HG03354 (cell line): ENCODE results near the gene SORCS3.

ENCODE experiments used
- ATAC-seq: cut with Tn5 transposase; IDR thresholded peaks from one replicate; pipeline ENCODE4 v1.9.1; 2021; ENCODE audit warnings: mild to moderate bottlenecking; ENCODE audit not compliant: unreplicated experiment, poor library complexity, severe bottlenecking

SORCS3 gene

GRCh38 chr10:105192861-105193260 is 551.8 kb downstream of the SORCS3 start:
- no peak for ATAC-seq

- no peak for ATAC-seq
These were observed 554.7 kb downstream of the SORCS3 start for GRCh38 chr10:105195831-105196230.

GRCh38 chr10:105197598-105198364 is 556.7 kb downstream of the SORCS3 start:
- ATAC-seq = no peak

- ATAC-seq = no peak
These were observed 565.5 kb downstream of the SORCS3 start for GRCh38 chr10:105206616-105207015.

- no peak for ATAC-seq
These were observed 566.4 kb downstream of the SORCS3 start for GRCh38 chr10:105207476-105207995.

- no peak for ATAC-seq
These were observed 569.5 kb downstream of the SORCS3 start for GRCh38 chr10:105210546-105210945.

- no peak for ATAC-seq
These were observed 596.6 kb downstream of the SORCS3 start for GRCh38 chr10:105237685-105238084.

GRCh38 chr10:105239311-105240219 is 598.5 kb downstream of the SORCS3 start:
- ATAC-seq = no peak

- no peak for ATAC-seq
These were observed 600.2 kb downstream of the SORCS3 start for GRCh38 chr10:105241254-105241653.

GRCh38 chr10:105243381-105243780 is 602.3 kb downstream of the SORCS3 start:
- ATAC-seq = no peak

- ATAC-seq = no peak
These were observed 602.7 kb downstream of the SORCS3 start for GRCh38 chr10:105243825-105244224.

GRCh38 chr10:105247831-105248499 is 606.9 kb downstream of the SORCS3 start:
- ATAC-seq = no peak

- ATAC-seq = no peak
These were observed 611.8 kb downstream of the SORCS3 start for GRCh38 chr10:105252911-105253310.

- no peak for ATAC-seq
These were observed 612.6 kb downstream of the SORCS3 start for GRCh38 chr10:105253515-105254212.

GRCh38 chr10:105258036-105258673 is 617.1 kb downstream of the SORCS3 start:
- no peak for ATAC-seq

GRCh38 chr10:105258674-105259065 is 617.6 kb downstream of the SORCS3 start:
- no peak for ATAC-seq

GRCh38 chr10:105259201-105259600 is 618.1 kb downstream of the SORCS3 start:
- no peak for ATAC-seq

GRCh38 chr10:105262666-105263065 is 621.6 kb downstream of the SORCS3 start:
- no peak for ATAC-seq

- no peak for ATAC-seq
These were observed 626.0 kb downstream of the SORCS3 start for GRCh38 chr10:105266966-105267539.
